ENCODE data around the gene CCDC178. TPM values are rescaled to one million over a fixed set of nuclear protein-coding genes. Genes with fewer than 3 reads are reported as not detected.
A peak's percentile ranks its signal among the peaks of the same experiment; 100 is the strongest.

Gene CCDC178
- total RNA-seq, 2 donors from 2014 or later, result 0.22 to 0.29 TPM

DNA sequence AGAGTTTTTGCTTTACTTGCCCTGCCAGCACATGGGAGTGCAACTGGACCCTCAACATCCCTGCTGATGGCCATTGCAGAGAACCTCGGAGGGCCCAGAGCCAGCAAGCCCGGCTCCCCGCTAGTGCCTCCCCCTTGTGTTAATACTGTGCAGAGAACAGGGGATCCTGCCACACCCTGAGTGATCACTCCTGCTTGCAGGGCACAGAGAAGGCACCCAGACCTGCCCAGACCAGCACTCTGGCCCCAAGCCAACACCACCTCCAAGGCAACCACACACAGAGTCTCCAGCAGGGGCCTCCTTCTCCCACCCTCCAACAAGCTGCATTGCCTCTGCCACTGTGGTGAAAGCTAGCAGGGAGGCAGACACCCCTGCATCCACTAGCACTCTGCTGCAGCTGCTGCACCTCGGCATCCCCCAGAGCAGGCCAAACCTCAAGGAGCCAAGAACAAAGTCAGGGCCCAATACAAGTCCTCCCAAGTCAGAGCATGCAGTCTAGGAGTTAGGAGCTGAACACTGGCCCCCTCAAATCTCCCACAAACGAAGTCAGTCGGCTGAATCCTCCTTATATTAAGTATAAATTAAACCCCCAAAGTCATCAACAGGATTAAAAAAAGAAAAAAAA is 157.7 kb downstream of the CCDC178 start:
- H3K27me3 ChIP-seq (ENCODE audit: control insufficient read depth, insufficient read depth, low read length, poor library complexity, severe bottlenecking), result no peaks in the 10 kb centered on the region
- H3K27ac ChIP-seq (ENCODE audit: low read depth, low read length), result no peak overlapping the region
- Mint-ChIP-seq H3K4me1 (peaks cover 1% of the 10 kb centered on the region), H3K36me3 (ENCODE audit: low read depth) (no peaks in the 10 kb centered on the region), H3K9me3 (no peaks in the 10 kb centered on the region), H3K27me3 (ENCODE audit: insufficient read depth) (no peaks in the 10 kb centered on the region), H3K4me3 (no peak overlapping the region), H3K27ac (no peak overlapping the region)
- 81 to 87% methylated on average over 3 to 6 of the region's 6 CpGs for WGBS, 2 experiments (ENCODE audit: insufficient coverage in 1 of 2, insufficient read length in 1 of 2)
- TF ChIP-seq, protein P1, sequence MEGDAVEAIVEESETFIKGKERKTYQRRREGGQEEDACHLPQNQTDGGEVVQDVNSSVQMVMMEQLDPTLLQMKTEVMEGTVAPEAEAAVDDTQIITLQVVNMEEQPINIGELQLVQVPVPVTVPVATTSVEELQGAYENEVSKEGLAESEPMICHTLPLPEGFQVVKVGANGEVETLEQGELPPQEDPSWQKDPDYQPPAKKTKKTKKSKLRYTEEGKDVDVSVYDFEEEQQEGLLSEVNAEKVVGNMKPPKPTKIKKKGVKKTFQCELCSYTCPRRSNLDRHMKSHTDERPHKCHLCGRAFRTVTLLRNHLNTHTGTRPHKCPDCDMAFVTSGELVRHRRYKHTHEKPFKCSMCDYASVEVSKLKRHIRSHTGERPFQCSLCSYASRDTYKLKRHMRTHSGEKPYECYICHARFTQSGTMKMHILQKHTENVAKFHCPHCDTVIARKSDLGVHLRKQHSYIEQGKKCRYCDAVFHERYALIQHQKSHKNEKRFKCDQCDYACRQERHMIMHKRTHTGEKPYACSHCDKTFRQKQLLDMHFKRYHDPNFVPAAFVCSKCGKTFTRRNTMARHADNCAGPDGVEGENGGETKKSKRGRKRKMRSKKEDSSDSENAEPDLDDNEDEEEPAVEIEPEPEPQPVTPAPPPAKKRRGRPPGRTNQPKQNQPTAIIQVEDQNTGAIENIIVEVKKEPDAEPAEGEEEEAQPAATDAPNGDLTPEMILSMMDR (conservative IDR thresholded peaks at IDR 0.05), result no peak
- H3K4me3 ChIP-seq (ENCODE audit: low read length), result no peak overlapping the region
- peak; percentile 51 for DNase-seq
- no peak overlapping the region for H3K9ac ChIP-seq (ENCODE audit: extremely low read depth, low read length, poor library complexity, severe bottlenecking)
- no peaks in the 10 kb centered on the region for H3K4me1 ChIP-seq (ENCODE audit: control insufficient read depth, insufficient read depth, low read length)
- no peaks in the 10 kb centered on the region for H3K9me3 ChIP-seq (ENCODE audit: control insufficient read depth, low read length)
- H3K36me3 ChIP-seq (ENCODE audit: control insufficient read depth, insufficient read depth, low read length), result no peaks in the 10 kb centered on the region

DNA sequence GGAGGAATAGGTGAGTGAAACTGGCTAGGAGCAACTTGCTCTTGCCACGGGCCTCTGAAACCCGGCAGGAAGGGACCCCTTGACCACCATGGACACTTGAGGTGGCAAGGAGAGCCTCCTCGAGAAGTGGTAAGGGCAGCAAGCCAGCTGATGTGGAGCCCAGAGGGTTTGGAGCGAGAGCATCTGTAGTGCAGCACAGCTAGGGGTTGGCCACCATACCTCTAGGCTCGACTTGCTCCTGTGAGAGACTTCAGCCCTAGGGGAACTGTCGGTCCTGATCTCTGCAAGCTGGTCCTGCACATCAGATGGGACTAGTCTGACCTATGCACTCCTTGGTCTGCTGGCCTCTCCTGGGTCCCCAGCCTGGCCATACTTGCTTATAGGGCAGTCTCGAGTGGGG is 158.4 kb downstream of the CCDC178 start:
- no peaks in the 10 kb centered on the region for H3K9me3 ChIP-seq (ENCODE audit: control insufficient read depth, low read length)
- H3K4me3 Mint-ChIP-seq, result no peak overlapping the region
- no peak overlapping the region for H3K27ac ChIP-seq (ENCODE audit: low read depth, low read length)
- H3K36me3 ChIP-seq (ENCODE audit: control insufficient read depth, insufficient read depth, low read length), result no peaks in the 10 kb centered on the region
- H3K4me1 ChIP-seq (ENCODE audit: control insufficient read depth, insufficient read depth, low read length), result no peaks in the 10 kb centered on the region
- TF ChIP-seq, protein P1 (conservative IDR thresholded peaks at IDR 0.05), result no peak
- no peak overlapping the region for H3K27ac Mint-ChIP-seq
- peaks cover 7% of the 10 kb centered on the region for H3K4me1 Mint-ChIP-seq
- H3K27me3 Mint-ChIP-seq (ENCODE audit: insufficient read depth), result no peaks in the 10 kb centered on the region
- no peaks in the 10 kb centered on the region for H3K9me3 Mint-ChIP-seq
- no peaks in the 10 kb centered on the region for H3K36me3 Mint-ChIP-seq (ENCODE audit: low read depth)
- no peaks in the 10 kb centered on the region for H3K27me3 ChIP-seq (ENCODE audit: control insufficient read depth, insufficient read depth, low read length, poor library complexity, severe bottlenecking)
- 92 to 95% methylated on average over 6 to 7 of the region's 7 CpGs for WGBS, 2 experiments (ENCODE audit: insufficient coverage in 1 of 2, insufficient read length in 1 of 2)
- H3K9ac ChIP-seq (ENCODE audit: extremely low read depth, low read length, poor library complexity, severe bottlenecking), result no peak overlapping the region
- DNase-seq, result no peak
- no peak overlapping the region for H3K4me3 ChIP-seq (ENCODE audit: low read length)

DNA sequence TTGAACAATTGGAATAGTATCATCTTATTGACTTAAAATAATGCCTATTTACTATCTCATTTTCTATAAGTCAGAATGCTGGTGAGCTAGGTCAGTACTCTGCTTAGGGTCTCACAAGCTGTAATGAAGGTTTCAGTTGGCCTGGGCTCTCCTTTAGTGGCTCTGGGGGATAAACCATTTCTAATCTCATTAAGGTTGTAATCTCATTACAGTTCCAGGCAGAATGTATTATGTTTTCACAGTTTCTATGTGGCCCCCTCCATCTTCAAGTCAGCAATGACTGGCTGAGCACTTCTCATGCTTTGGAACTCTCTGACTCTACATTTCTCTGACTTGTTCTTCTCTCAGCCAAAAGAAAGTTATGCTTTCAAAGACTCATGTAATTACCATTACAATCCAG is 163.1 kb downstream of the CCDC178 start:
- H3K27me3 Mint-ChIP-seq (ENCODE audit: insufficient read depth), result no peaks in the 10 kb centered on the region
- Histone ChIP-seq H3K4me3 (ENCODE audit: low read length) (no peak overlapping the region), H3K27me3 (ENCODE audit: control insufficient read depth, insufficient read depth, low read length, poor library complexity, severe bottlenecking) (no peaks in the 10 kb centered on the region), H3K27ac (ENCODE audit: low read depth, low read length) (no peak overlapping the region), H3K4me1 (ENCODE audit: control insufficient read depth, insufficient read depth, low read length) (no peaks in the 10 kb centered on the region), H3K36me3 (ENCODE audit: control insufficient read depth, insufficient read depth, low read length) (no peaks in the 10 kb centered on the region), H3K9me3 (ENCODE audit: control insufficient read depth, low read length) (no peaks in the 10 kb centered on the region), H3K9ac (ENCODE audit: extremely low read depth, low read length, poor library complexity, severe bottlenecking) (no peak overlapping the region)
- no peaks in the 10 kb centered on the region for H3K9me3 Mint-ChIP-seq
- H3K36me3 Mint-ChIP-seq (ENCODE audit: low read depth), result no peaks in the 10 kb centered on the region
- no peak overlapping the region for H3K27ac Mint-ChIP-seq
- TF ChIP-seq, protein P1 (conservative IDR thresholded peaks at IDR 0.05), result no peak
- H3K4me1 Mint-ChIP-seq, result peaks cover 7% of the 10 kb centered on the region
- no peak for DNase-seq
- no peak overlapping the region for H3K4me3 Mint-ChIP-seq

All from endodermal cell (in vitro differentiated cells).